PC-3 (cell line): Measurements from ENCODE around the gene METTL16. TPM values are rescaled to one million over a fixed set of nuclear protein-coding genes. Genes with fewer than 3 reads are reported as not detected.
"Not testable (repeated sequence)": the region's sequence is repeated elsewhere in the genome, so short reads cannot be mapped to it uniquely, and the experiment has no call there.

Source experiments
- ATAC-seq: fragments of 200-7000 bp; cut with Tn5 transposase; 2 replicates; pipeline ENCODE4 v1.9.1; 2020; ENCODE audit warnings: mild to moderate bottlenecking, moderate library complexity
- BruUV-seq: library from RNA; stranded (reverse); fragments of 400-500 nt; replicated peaks from 2 replicates; lab custom pipeline; 2021; lab: Mats Ljungman, UMichigan
- CTCF ChIA-PET: fragments of 300-600 bp; sonication (Branson Sonifier 250); formaldehyde crosslinking; loops from one replicate; lab custom pipeline; 2022; ENCODE audit warnings: antibody characterized with exemption; lab: Charles Lee
- POLR2A ChIA-PET: fragments of 300-600 bp; sonication (Branson Sonifier 250); formaldehyde crosslinking; loops from one replicate; lab custom pipeline; 2022; ENCODE audit warnings: antibody characterized with exemption; ENCODE audit not compliant: unreplicated experiment; lab: Charles Lee
- DNase-seq: peaks from one replicate; pipeline ENCODE4 v3.0.0-alpha.2; 2015
- H2AFZ ChIP-seq: fragments of 300-600 bp; sonication (generic); 2 replicates; pipeline ENCODE4 v1.6.0; 2016; ENCODE audit warnings: antibody characterized with exemption, low read length
- H3F3A ChIP-seq: fragments of 300-600 bp; sonication (generic); one replicate; pipeline ENCODE4 v1.6.0; 2017; ENCODE audit warnings: antibody characterized with exemption, low read length, control low read depth, mild to moderate bottlenecking; ENCODE audit not compliant: unreplicated experiment
- H3K27ac ChIP-seq: fragments of 300-600 bp; sonication (generic); 2 replicates; pipeline ENCODE4 v1.5.1; 2016; ENCODE audit warnings: mild to moderate bottlenecking, low read length
- H3K27me3 ChIP-seq: fragments of 300-600 bp; sonication (generic); 2 replicates; pipeline ENCODE4 v1.6.1; 2016; ENCODE audit warnings: low read length, mixed read lengths
- H3K36me3 ChIP-seq: fragments of 300-600 bp; sonication (generic); 2 replicates; pipeline ENCODE4 v1.6.1; 2016; ENCODE audit warnings: low read depth, mixed run types, low read length, mixed read lengths
- H3K4me1 ChIP-seq: fragments of 300-600 bp; sonication (generic); 2 replicates; pipeline ENCODE4 v1.5.1; 2016; ENCODE audit warnings: low read length; ENCODE audit not compliant: insufficient read depth
- H3K4me2 ChIP-seq: fragments of 300-600 bp; sonication (generic); 2 replicates; pipeline ENCODE4 v1.6.0; 2016; ENCODE audit warnings: low read length
- H3K4me3 ChIP-seq: fragments of 300-600 bp; sonication (generic); 2 replicates; pipeline ENCODE4 v1.5.1; 2016; ENCODE audit warnings: mild to moderate bottlenecking, low read length, mixed read lengths
- H3K79me2 ChIP-seq: fragments of 300-600 bp; sonication (generic); 2 replicates; pipeline ENCODE4 v1.6.1; 2017; ENCODE audit warnings: low read length, mixed read lengths
- H3K9ac ChIP-seq: fragments of 300-600 bp; sonication (generic); 2 replicates; pipeline ENCODE4 v1.6.0; 2016; ENCODE audit warnings: mild to moderate bottlenecking, low read length
- H3K9me2 ChIP-seq: fragments of 300-600 bp; sonication (generic); replicated peaks from 2 replicates; pipeline ENCODE4 v1.6.1; 2016; ENCODE audit warnings: mixed run types, low read length, mixed read lengths
- H3K9me3 ChIP-seq: fragments of 300-600 bp; sonication (generic); 2 replicates; pipeline ENCODE4 v1.6.1; 2016; ENCODE audit warnings: low read length, mixed read lengths
- H4K20me1 ChIP-seq: fragments of 300-600 bp; sonication (generic); 2 replicates; pipeline ENCODE4 v1.6.1; 2016; ENCODE audit warnings: low read length, mixed read lengths
- CTCF ChIP-seq: fragments of 300-600 bp; sonication (generic); conservative IDR thresholded peaks from 2 replicates; pipeline ENCODE4 v1.5.1; 2017; ENCODE audit warnings: antibody characterized with exemption, low read depth, mild to moderate bottlenecking, low read length
- EZH2 ChIP-seq: fragments of 300-600 bp; sonication (generic); IDR thresholded peaks from one replicate; pipeline ENCODE4 v1.6.1; 2017; ENCODE audit warnings: antibody characterized with exemption, mild to moderate bottlenecking, low read length; ENCODE audit not compliant: unreplicated experiment
- EZH2phosphoT487 ChIP-seq: fragments of 300-600 bp; sonication (generic); IDR thresholded peaks from 2 replicates; pipeline ENCODE4 v1.6.1; 2018; ENCODE audit warnings: mild to moderate bottlenecking, antibody characterized with exemption, low read length, borderline replicate concordance
- intact Hi-C: fragments of 100-400 bp; cut with micrococcal nuclease; formaldehyde crosslinking; loops from 2 replicates; pipeline ENCODE4 v1.9.0; 2023
- total RNA-seq: library from RNA; depleted of rRNA; stranded (reverse); fragments of >200 nt; gene quantifications from 2 replicates; pipeline ENCODE4 v1.2.3, GENCODE V29; 2014

METTL16 gene
- total RNA-seq, 1 experiment from 2014 or later: 20.8 TPM

GRCh38 chr17:2551928-2552327 is 40.2 kb upstream of the METTL16 start:
- Histone ChIP-seq H4K20me1 (no peaks in the 10 kb centered on the region), H3K4me2 (no peak overlapping the region), H3K27me3 (no peaks in the 10 kb centered on the region), H2AFZ (no peak overlapping the region), H3K4me1 (no peaks in the 10 kb centered on the region), H3K4me3 (no peak overlapping the region), H3K9ac (no peak overlapping the region), H3K9me3 (no peaks in the 10 kb centered on the region), H3K79me2 (no peaks in the 10 kb centered on the region), H3K27ac (no peak overlapping the region), H3K9me2 (no peaks in the 10 kb centered on the region), H3K36me3 (no peaks in the 10 kb centered on the region), H3F3A (no peaks in the 10 kb centered on the region)
- CTCF ChIA-PET: no interaction called here
- DNase-seq (no peak), ATAC-seq (no peak)
- no peak for TF ChIP-seq EZH2
- POLR2A ChIA-PET: no interaction called here
- intact Hi-C loops: no loop called here
- BruUV-seq: no TSS peak

- Histone ChIP-seq H3K9me3 (no peaks in the 10 kb centered on the region), H3K36me3 (no peaks in the 10 kb centered on the region), H3K4me3 (no peak overlapping the region), H4K20me1 (no peaks in the 10 kb centered on the region), H3K4me2 (no peak overlapping the region), H3F3A (no peaks in the 10 kb centered on the region), H3K9me2 (no peaks in the 10 kb centered on the region), H3K4me1 (no peaks in the 10 kb centered on the region), H2AFZ (no peak overlapping the region), H3K79me2 (no peaks in the 10 kb centered on the region), H3K9ac (no peak overlapping the region), H3K27me3 (no peaks in the 10 kb centered on the region), H3K27ac (no peak overlapping the region)
- ChIA-PET CTCF (no interaction called here), POLR2A (no interaction called here)
- no peak for DNase-seq
- no TSS peak for BruUV-seq
- TF ChIP-seq EZH2phosphoT487 (no peak), EZH2 (no peak), CTCF (no peak)
- intact Hi-C loops: no loop called here
- no peak for ATAC-seq
These were observed 39.8 kb upstream of the METTL16 start for GRCh38 chr17:2551493-2551892.

GRCh38 chr17:2549392-2550211 is 37.9 kb upstream of the METTL16 start:
- ATAC-seq: no peak
- Histone ChIP-seq H3K9me3 (no peaks in the 10 kb centered on the region), H3K27me3 (no peaks in the 10 kb centered on the region), H2AFZ (no peak overlapping the region), H3K27ac (no peak overlapping the region), H3K36me3 (no peaks in the 10 kb centered on the region), H3K9ac (no peak overlapping the region), H3F3A (no peaks in the 10 kb centered on the region), H4K20me1 (no peaks in the 10 kb centered on the region), H3K4me3 (no peak overlapping the region), H3K4me1 (no peaks in the 10 kb centered on the region), H3K4me2 (no peak overlapping the region), H3K9me2 (no peaks in the 10 kb centered on the region), H3K79me2 (no peaks in the 10 kb centered on the region)
- CTCF ChIA-PET: no interaction called here
- no peak for DNase-seq
- intact Hi-C loops: no loop called here
- no TSS peak for BruUV-seq
- POLR2A ChIA-PET: interaction anchor here (0.5 kb wide), 1 partner anchor 44 kb away, joined by 3 read pairs; the partner anchor contains the start of gene PAFAH1B1
- no peak for TF ChIP-seq EZH2phosphoT487
- TF ChIP-seq CTCF: no peak
- no peak for TF ChIP-seq EZH2

GRCh38 chr17:2548026-2548425 is 36.3 kb upstream of the METTL16 start:
- BruUV-seq, H3K4me3 ChIP-seq, ATAC-seq, H3K79me2 ChIP-seq, POLR2A ChIA-PET, H3K9ac ChIP-seq, intact Hi-C loops, H4K20me1 ChIP-seq, H3K4me2 ChIP-seq, DNase-seq, H2AFZ ChIP-seq, H3K9me3 ChIP-seq, H3F3A ChIP-seq, H3K9me2 ChIP-seq, H3K36me3 ChIP-seq, H3K27ac ChIP-seq, H3K4me1 ChIP-seq, H3K27me3 ChIP-seq, CTCF ChIA-PET: not testable (repeated sequence)
